Motor neuron (in vitro differentiated cells): ENCODE measurements around the gene FAM153A. TPM values are rescaled to one million over a fixed set of nuclear protein-coding genes. Genes with fewer than 3 reads are reported as not detected.
A peak's percentile ranks its signal among the peaks of the same experiment; 100 is the strongest.
"Not testable (repeated sequence)": the region's sequence is repeated elsewhere in the genome, so short reads cannot be mapped to it uniquely, and the experiment has no call there.

ENCODE experiments used
- ATAC-seq, 8 experiments: fragments of 200-7000 bp; cut with Tn5 transposase; replicated peaks in 6 of 8; 2 replicates each; pipeline ENCODE4 v1.8.0; 2021; ENCODE audit warnings: mild to moderate bottlenecking in 8 of 8, moderate library complexity in 8 of 8
- H3K27ac ChIP-seq, 2 donors: fragments of 250-450 bp; sonication (Bioruptor Pico); 2 replicates each; pipeline ENCODE4 v1.9.0; 2021; ENCODE audit warnings: antibody characterized with exemption in 2 of 2, mild to moderate bottlenecking in 2 of 2, moderate library complexity in 1 of 2
- H3K4me1 ChIP-seq, 2 donors: fragments of 250-450 bp; sonication (Bioruptor Pico); replicated peaks in 1 of 2; 2 replicates each; pipeline ENCODE4 v1.6.1; 2021; ENCODE audit warnings: antibody characterized with exemption in 2 of 2, mild to moderate bottlenecking in 2 of 2, moderate library complexity in 1 of 2
- H3K4me3 ChIP-seq, 5 donors: fragments of 250-450 bp; sonication (Bioruptor Pico); 2 replicates each; pipeline ENCODE4 v1.9.0; 2021; ENCODE audit warnings: antibody characterized with exemption in 5 of 5, mild to moderate bottlenecking in 5 of 5, moderate library complexity in 4 of 5
- WGBS, 10 experiments: fragments of 450-650 bp; shearing (Covaris generic); methylation state at CpG; one replicate each; pipeline ENCODE4 v1.0.0; 2022; 5-methylcytosine and 5-hydroxymethylcytosine counted together
- in situ Hi-C, 9 experiments: fragments of 400-800 bp; cut with MboI; loops; one replicate each; pipeline ENCODE4 v1.15.0; 2021; ENCODE audit warnings: low sequenced_read_pairs in 9 of 9, low pct_unique_long_range_greater_than_20kb in 2 of 9; ENCODE audit not compliant: unreplicated experiment in 9 of 9
- total RNA-seq, 8 experiments: library from RNA; unstranded; fragments of 300-600 nt; gene quantifications; 2 replicates each; pipeline versions ENCODE4 v1.2.3 to v1.2.4, GENCODE V29; 2022

FAM153A gene
- total RNA-seq, 8 experiments from 2014 or later, result 0.16 to 0.90 (median 0.27) TPM; not detected in 2

- in situ Hi-C loops, ATAC-seq, H3K4me3 ChIP-seq, H3K27ac ChIP-seq, H3K4me1 ChIP-seq: not testable (repeated sequence)
- 40% methylated on average over 1 of the region's 12 CpGs; no CpG with 5 or more reads in 9 of the 10 experiments for WGBS, 10 experiments
Observed at GRCh38 chr5:177695356-177695930, 87.3 kb downstream of the FAM153A start.

DNA sequence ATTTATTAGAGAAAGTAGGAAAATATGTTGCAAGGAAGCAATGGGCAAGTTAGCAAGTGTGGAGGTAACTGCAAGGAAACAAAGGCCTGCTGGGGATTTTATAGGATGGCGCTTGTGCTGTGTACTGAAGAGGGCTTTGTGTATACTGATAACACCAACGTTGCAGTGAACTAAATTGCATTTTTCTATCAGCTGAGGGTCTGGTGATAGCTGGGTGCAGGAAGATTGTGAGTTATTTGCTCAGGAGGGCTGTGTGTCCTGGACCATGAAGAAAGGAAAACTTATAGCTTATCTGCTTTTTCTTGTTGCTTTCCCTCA lies 88.2 kb downstream of the FAM153A start:
- in situ Hi-C loops, H3K4me1 ChIP-seq: not testable (repeated sequence)
- no CpG with 5 or more reads among the region's 2 CpGs for WGBS, 10 experiments

GRCh38 chr5:177693671-177694517 lies 88.8 kb downstream of the FAM153A start:
- ATAC-seq, H3K27ac ChIP-seq, H3K4me1 ChIP-seq, in situ Hi-C loops, H3K4me3 ChIP-seq: not testable (repeated sequence)
- WGBS, 10 experiments, result 0 to 90% (median 70%) methylated on average over 1 to 2 of the region's 8 CpGs; no CpG with 5 or more reads in 7 of the 10 experiments

More for the DNA sequence above, 88.2 kb downstream of the FAM153A start:
- not testable (repeated sequence) for H3K27ac ChIP-seq, H3K4me3 ChIP-seq, ATAC-seq

GRCh38 chr5:177692969-177693368 lies 89.7 kb downstream of the FAM153A start:
- in situ Hi-C loops, result not testable (repeated sequence)
- no CpG with 5 or more reads among the region's 7 CpGs for WGBS, 10 experiments

DNA sequence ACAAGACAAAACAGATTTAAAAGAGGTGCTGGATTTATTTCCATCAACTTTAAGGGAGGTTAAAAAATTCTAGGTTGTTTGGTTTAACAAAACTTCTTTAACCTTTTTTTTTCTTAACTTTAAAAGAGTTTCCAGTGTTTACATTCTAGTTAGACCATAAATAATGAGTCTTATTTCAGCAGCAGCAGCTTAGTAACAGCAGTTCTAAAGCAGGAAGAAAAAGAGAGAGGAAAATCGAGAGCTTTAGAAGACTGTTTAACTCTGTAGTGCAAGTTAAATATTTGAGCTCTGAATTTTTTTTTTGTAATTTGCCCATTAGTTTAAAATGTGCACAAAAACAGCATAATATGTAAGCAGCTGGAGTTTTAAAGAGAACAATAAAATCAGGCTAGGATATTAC lies 90.2 kb downstream of the FAM153A start:
- 0 to 100% (median 30%) methylated on average over 1 of the region's 1 CpG; no CpG with 5 or more reads in 6 of the 10 experiments for WGBS, 10 experiments

More at GRCh38 chr5:177692969-177693368, 89.7 kb downstream of the FAM153A start:
- peak in 1 of 8 experiments; percentile 63 for ATAC-seq
- H3K27ac ChIP-seq, H3K4me1 ChIP-seq, H3K4me3 ChIP-seq: not testable (repeated sequence)

GRCh38 chr5:177689011-177689610 lies 93.6 kb downstream of the FAM153A start:
- ATAC-seq, in situ Hi-C loops, H3K27ac ChIP-seq, H3K4me1 ChIP-seq, H3K4me3 ChIP-seq: not testable (repeated sequence)
- 70 to 100% (median 92%) methylated on average over 2 to 6 of the region's 12 CpGs; no CpG with 5 or more reads in 5 of the 10 experiments for WGBS, 10 experiments

More for the DNA sequence above, 90.2 kb downstream of the FAM153A start:
- H3K27ac ChIP-seq, H3K4me1 ChIP-seq, in situ Hi-C loops, H3K4me3 ChIP-seq: not testable (repeated sequence)
- ATAC-seq, result peak in 1 of 8 experiments; percentile 76

DNA sequence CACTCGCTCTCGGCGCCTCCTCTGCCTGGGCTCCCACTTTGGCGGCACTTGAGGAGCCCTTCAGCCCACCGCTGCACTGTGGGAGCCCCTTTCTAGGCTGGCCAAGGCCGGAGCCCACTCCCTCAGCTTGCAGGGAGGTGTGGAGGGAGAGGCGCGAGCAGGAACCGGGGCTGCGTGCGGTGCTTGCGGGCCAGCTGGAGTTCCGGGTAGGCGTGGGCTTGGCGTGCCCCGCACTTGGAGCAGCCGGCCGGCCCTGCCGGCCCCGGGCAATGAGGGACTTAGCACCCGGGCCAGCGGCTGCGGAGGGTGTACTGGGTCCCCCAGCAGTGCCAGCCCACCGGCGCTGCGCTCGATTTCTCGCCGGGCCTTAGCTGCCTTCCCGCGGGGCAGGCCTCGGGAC lies 94.6 kb downstream of the FAM153A start:
- H3K4me3 ChIP-seq, ATAC-seq, H3K4me1 ChIP-seq, H3K27ac ChIP-seq, in situ Hi-C loops: not testable (repeated sequence)
- no CpG with 5 or more reads among the region's 32 CpGs for WGBS, 10 experiments

DNA sequence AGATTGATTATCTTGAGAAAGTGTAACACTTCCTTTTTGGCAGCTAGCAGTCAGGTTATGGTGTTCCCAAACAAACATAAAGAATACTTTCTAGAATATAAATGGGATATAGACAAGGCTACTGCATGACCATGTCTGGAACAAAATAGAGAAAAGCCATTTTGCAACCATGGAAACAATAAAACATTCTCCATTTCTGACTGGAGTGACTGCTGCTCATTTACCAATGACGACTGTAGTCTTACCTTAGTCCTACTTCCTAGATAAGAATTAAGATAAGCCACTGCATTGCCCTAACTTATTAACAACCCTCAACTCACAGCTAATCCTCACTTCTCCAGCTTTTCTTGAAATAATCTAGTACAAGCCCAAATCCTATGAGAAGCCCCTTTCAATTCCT lies 100.8 kb downstream of the FAM153A start:
- WGBS, 10 experiments, result no CpG with 5 or more reads among the region's 1 CpG
- H3K4me1 ChIP-seq, in situ Hi-C loops, ATAC-seq, H3K4me3 ChIP-seq, H3K27ac ChIP-seq: not testable (repeated sequence)

Other genes with a start within 250 kb of the FAM153A start
- 10 to 100 TPM; 29.0 to 71.4 (median 46.5) TPM for gene FAM193B, start 228.3 kb downstream of the FAM153A start, total RNA-seq
- 100 to 1,000 TPM in 2 of 8 experiments, 10 to 100 TPM in 6; 74.7 to 166 (median 94.9) TPM for gene TMED9, start 190.7 kb downstream of the FAM153A start, total RNA-seq
- 10 to 100 TPM; 19.6 to 37.5 (median 25.4) TPM for gene B4GALT7, start 182.8 kb downstream of the FAM153A start, total RNA-seq
- under 1 TPM in 5 of 8 experiments, not detected in 3; 0.13 to 0.85 (median 0.41) TPM for gene PROP1, start 213.3 kb upstream of the FAM153A start, total RNA-seq